ENCODE measurements around the gene RTCA.
"Not testable (repeated sequence)": the region's sequence is repeated elsewhere in the genome, so short reads cannot be mapped to it uniquely, and the experiment has no call there.

GRCh38 chr1:100258427-100258826, 7.6 kb upstream of the RTCA start:
- TF ChIP-seq CTCF, POLR2A (IDR thresholded peaks at IDR 0.05): not testable (repeated sequence)

Measured in adrenal gland (tissue), 5 donors.